ENCODE results near the gene TRIM71. TPM values are rescaled to one million over a fixed set of nuclear protein-coding genes. Genes with fewer than 3 reads are reported as not detected.

TRIM71 gene
- total RNA-seq, 1 donor = not detected

- TF ChIP-seq CTCF (IDR thresholded peaks at IDR 0.05; ENCODE audit: insufficient read depth, low read depth, low read length) = no peak
- no peak for DNase-seq (ENCODE audit: low read depth)
- no peak overlapping the region for H3K4me3 ChIP-seq (ENCODE audit: low read depth, low read length)
These were observed 68.5 kb downstream of the TRIM71 start for GRCh38 chr3:32886296-32886695.

DNA sequence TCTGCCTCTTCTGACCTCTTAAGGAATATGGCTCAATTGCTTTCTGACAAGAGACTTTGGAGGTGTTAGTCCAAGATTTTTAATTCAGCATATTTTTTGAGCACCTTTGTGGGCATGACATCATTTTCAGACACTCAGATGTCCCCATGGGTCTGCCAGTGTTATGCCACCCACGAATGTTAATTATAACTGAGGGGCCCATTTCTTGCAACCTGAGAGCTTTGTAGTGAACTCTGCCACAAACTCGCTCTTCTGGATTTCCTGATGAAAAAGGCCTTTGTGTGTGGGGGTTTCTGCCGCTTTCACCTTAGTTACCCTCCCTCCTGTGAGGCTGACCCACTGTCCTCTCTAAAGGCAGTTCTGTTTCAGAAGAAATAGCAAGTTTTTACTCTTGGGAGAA, 69.1 kb downstream of the TRIM71 start:
- TF ChIP-seq CTCF (IDR thresholded peaks at IDR 0.05; ENCODE audit: insufficient read depth, low read depth, low read length) = no peak
- DNase-seq (ENCODE audit: low read depth) = no peak
- no peak overlapping the region for H3K4me3 ChIP-seq (ENCODE audit: low read depth, low read length)

DNA sequence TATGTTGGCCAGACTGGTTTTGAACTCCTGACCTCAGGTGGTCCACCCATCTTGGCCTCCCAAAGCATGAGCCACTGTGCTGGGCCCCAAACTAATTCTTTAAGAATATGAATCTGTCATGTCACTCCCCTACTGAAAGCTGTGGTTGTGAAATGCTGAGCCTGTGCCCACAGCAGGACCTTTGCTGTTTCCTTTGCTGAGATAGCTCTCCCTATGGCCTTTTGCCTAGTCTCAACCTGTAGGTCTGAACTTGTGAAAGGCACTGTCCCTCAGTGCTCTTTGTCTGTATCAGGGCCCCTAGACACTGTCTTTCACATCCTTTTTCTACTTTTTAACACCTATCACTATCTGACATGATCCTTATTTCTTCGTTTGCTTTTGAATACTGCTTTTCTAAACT, 70.9 kb downstream of the TRIM71 start:
- no peak overlapping the region for H3K4me3 ChIP-seq (ENCODE audit: low read depth, low read length)
- DNase-seq (ENCODE audit: low read depth) = no peak
- no peak for TF ChIP-seq CTCF (IDR thresholded peaks at IDR 0.05; ENCODE audit: insufficient read depth, low read depth, low read length)

DNA sequence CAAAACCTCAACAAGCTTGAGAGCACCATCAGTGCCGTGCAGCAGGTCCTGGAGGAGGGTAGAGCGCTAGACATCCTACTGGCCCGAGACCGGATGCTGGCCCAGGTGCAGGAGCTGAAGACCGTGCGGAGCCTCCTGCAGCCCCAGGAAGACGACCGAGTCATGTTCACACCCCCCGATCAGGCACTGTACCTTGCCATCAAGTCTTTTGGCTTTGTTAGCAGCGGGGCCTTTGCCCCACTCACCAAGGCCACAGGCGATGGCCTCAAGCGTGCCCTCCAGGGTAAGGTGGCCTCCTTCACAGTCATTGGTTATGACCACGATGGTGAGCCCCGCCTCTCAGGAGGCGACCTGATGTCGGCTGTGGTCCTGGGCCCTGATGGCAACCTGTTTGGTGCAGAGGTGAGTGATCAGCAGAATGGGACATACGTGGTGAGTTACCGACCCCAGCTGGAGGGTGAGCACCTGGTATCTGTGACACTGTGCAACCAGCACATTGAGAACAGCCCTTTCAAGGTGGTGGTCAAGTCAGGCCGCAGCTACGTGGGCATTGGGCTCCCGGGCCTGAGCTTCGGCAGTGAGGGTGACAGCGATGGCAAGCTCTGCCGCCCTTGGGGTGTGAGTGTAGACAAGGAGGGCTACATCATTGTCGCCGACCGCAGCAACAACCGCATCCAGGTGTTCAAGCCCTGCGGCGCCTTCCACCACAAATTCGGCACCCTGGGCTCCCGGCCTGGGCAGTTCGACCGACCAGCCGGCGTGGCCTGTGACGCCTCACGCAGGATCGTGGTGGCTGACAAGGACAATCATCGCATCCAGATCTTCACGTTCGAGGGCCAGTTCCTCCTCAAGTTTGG, 72.9 kb downstream of the TRIM71 start:
- no peak overlapping the region for H3K4me3 ChIP-seq (ENCODE audit: low read depth, low read length)
- TF ChIP-seq CTCF (IDR thresholded peaks at IDR 0.05; ENCODE audit: insufficient read depth, low read depth, low read length) = no peak
- DNase-seq (ENCODE audit: low read depth) = no peak

DNA sequence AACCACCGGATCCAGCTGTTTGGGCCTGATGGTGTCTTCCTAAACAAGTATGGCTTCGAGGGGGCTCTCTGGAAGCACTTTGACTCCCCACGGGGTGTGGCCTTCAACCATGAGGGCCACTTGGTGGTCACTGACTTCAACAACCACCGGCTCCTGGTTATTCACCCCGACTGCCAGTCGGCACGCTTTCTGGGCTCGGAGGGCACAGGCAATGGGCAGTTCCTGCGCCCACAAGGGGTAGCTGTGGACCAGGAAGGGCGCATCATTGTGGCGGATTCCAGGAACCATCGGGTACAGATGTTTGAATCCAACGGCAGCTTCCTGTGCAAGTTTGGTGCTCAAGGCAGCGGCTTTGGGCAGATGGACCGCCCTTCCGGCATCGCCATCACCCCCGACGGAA, 73.6 kb downstream of the TRIM71 start:
- H3K4me3 ChIP-seq (ENCODE audit: low read depth, low read length) = no peak overlapping the region
- no peak for TF ChIP-seq CTCF (IDR thresholded peaks at IDR 0.05; ENCODE audit: insufficient read depth, low read depth, low read length)
- DNase-seq (ENCODE audit: low read depth) = no peak

DNA sequence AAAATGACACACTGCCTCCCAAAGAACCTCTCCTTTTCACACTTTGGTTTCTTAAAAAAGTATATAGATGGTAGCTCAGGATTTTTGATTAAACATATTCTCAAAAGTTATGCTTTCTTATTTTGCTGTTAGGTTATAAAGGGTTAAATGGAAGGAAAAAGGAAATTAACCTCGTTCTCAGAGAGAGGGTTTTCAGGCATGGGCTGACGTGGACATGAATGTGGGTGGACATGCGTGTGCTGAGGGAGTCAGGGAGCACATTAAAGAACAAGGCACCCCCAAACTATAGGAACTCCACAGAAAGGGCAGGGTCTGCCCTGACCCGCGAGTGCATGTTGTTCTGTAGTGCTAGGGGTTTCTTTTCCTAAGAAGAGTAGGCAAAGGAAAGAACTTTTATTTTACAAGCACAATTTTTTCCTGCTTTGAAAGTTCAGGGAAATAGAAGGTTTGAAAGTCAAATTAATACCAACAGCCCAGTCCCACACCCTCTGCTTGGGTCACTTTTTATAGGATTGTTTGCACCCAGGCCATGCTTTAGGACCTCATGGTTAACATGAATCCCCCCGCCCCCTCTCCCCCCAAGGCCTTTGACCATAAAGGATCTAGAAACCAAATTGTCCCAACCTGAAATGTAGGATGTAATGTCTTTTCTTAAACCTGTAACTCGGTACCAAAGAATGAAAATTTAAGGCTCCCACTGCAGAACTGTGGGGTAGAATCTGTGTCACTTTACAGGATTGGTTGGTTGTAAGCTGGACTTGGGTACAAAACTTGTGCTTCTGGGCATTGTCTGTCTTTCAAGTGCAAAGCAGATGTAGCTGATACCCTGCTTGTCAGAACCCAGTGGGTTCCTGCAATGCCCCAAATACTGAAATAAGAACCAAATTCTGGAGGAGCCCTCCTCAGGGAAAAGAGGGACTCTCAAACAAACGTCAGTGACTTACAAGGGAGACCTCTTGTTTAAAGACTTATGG, 75.1 kb downstream of the TRIM71 start:
- TF ChIP-seq CTCF (IDR thresholded peaks at IDR 0.05; ENCODE audit: insufficient read depth, low read depth, low read length) = no peak
- no peak for DNase-seq (ENCODE audit: low read depth)
- H3K4me3 ChIP-seq (ENCODE audit: low read depth, low read length) = no peak overlapping the region
